ENCODE data around the gene VPS26C. TPM values are rescaled to one million over a fixed set of nuclear protein-coding genes. Genes with fewer than 3 reads are reported as not detected.
A peak's percentile ranks its signal among the peaks of the same experiment; 100 is the strongest.

VPS26C gene
- total RNA-seq, 2 experiments from 2014 or later, result 70.9 to 73.4 TPM

GRCh38 chr21:37257511-37257966, 9.6 kb downstream of the VPS26C start:
- Mint-ChIP-seq H3K27me3 (no peaks in the 10 kb centered on the region), H3K27ac (peak overlapping the region; percentile 96), H3K36me3 (ENCODE audit: low read depth) (peaks cover 30% of the 10 kb centered on the region), H3K4me3 (peak overlapping the region; percentile 86), H3K9me3 (no peaks in the 10 kb centered on the region), H3K4me1 (ENCODE audit: low read depth) (peaks cover 44% of the 10 kb centered on the region)
- ATAC-seq (peak; percentile 46), DNase-seq (peak; percentile 62)
- CTCF ChIA-PET, result interaction anchor here (1.0 to 2.7 kb wide), 4 partner anchors 11 to 306 kb away, joined by 3 to 10 read pairs (median 5); no protein-coding TSS in a partner anchor
- POLR2A ChIA-PET, result interaction anchor here (0.7 to 5.5 kb wide), 17 partner anchors 10 to 248 kb away, joined by 3 to 45 read pairs (median 4); partner anchors contain the start of gene VPS26C
- no peak for TF ChIP-seq CTCF (IDR thresholded peaks at IDR 0.05)
- intact Hi-C loops (cut with micrococcal nuclease), result no loop called here

GRCh38 chr21:37253991-37254390, 13.1 kb downstream of the VPS26C start:
- no peaks in the 10 kb centered on the region for H3K9me3 Mint-ChIP-seq

GRCh38 chr21:37251294-37251634, 15.9 kb downstream of the VPS26C start:
- DNase-seq, result no peak
- ChIA-PET POLR2A (interaction anchor here (1.0 to 2.2 kb wide), 2 partner anchors 27 to 114 kb away, joined by 4 read pairs; no protein-coding TSS in a partner anchor), CTCF (no interaction called here)
- Mint-ChIP-seq H3K36me3 (ENCODE audit: low read depth) (peaks cover 18% of the 10 kb centered on the region), H3K4me1 (ENCODE audit: low read depth) (peaks cover 55% of the 10 kb centered on the region), H3K4me3 (no peak overlapping the region), H3K9me3 (no peaks in the 10 kb centered on the region), H3K27me3 (no peaks in the 10 kb centered on the region), H3K27ac (no peak overlapping the region)
- ATAC-seq, result no peak
- intact Hi-C loops (cut with micrococcal nuclease), result no loop called here
- TF ChIP-seq CTCF (IDR thresholded peaks at IDR 0.05), result no peak

More at GRCh38 chr21:37253991-37254390, 13.1 kb downstream of the VPS26C start:
- no peak overlapping the region for H3K4me3 Mint-ChIP-seq
- H3K27me3 Mint-ChIP-seq, result no peaks in the 10 kb centered on the region
- TF ChIP-seq CTCF (IDR thresholded peaks at IDR 0.05), result no peak
- H3K27ac Mint-ChIP-seq, result no peak overlapping the region
- ChIA-PET CTCF (interaction anchor here (2.4 kb wide), 1 partner anchor 10 kb away, joined by 14 read pairs; no protein-coding TSS in a partner anchor), POLR2A (interaction anchor here (5.5 kb wide), 1 partner anchor 10 kb away, joined by 45 read pairs; no protein-coding TSS in a partner anchor)
- intact Hi-C loops (cut with micrococcal nuclease), result no loop called here
- peaks cover 29% of the 10 kb centered on the region for H3K36me3 Mint-ChIP-seq (ENCODE audit: low read depth)
- no peak for DNase-seq
- ATAC-seq, result no peak
- H3K4me1 Mint-ChIP-seq (ENCODE audit: low read depth), result peaks cover 51% of the 10 kb centered on the region

- H3K27ac Mint-ChIP-seq, result peak overlapping the region; percentile 3
- CTCF ChIA-PET, result interaction anchor here (1.0 kb wide), 1 partner anchor 315 kb away, joined by 3 read pairs; no protein-coding TSS in a partner anchor
- peaks cover 28% of the 10 kb centered on the region for H3K36me3 Mint-ChIP-seq (ENCODE audit: low read depth)
- H3K9me3 Mint-ChIP-seq, result no peaks in the 10 kb centered on the region
- H3K4me1 Mint-ChIP-seq (ENCODE audit: low read depth), result peaks cover 69% of the 10 kb centered on the region
- no peak overlapping the region for H3K4me3 Mint-ChIP-seq
- ATAC-seq (no peak), DNase-seq (no peak)
- intact Hi-C loops (cut with micrococcal nuclease), result no loop called here
- POLR2A ChIA-PET, result interaction anchor here (1.0 kb wide), 1 partner anchor 22 kb away, joined by 3 read pairs; no protein-coding TSS in a partner anchor
- H3K27me3 Mint-ChIP-seq, result no peaks in the 10 kb centered on the region
- no peak for TF ChIP-seq CTCF (IDR thresholded peaks at IDR 0.05)
Observed at GRCh38 chr21:37249112-37249904, 17.8 kb downstream of the VPS26C start.

GRCh38 chr21:37248298-37248697, 18.8 kb downstream of the VPS26C start:
- intact Hi-C loops (cut with micrococcal nuclease), result no loop called here
- no peaks in the 10 kb centered on the region for H3K27me3 Mint-ChIP-seq
- DNase-seq (no peak), ATAC-seq (no peak)
- ChIA-PET POLR2A (interaction anchor here (1.0 kb wide), 1 partner anchor 21 kb away, joined by 3 read pairs; no protein-coding TSS in a partner anchor), CTCF (no interaction called here)
- H3K9me3 Mint-ChIP-seq, result no peaks in the 10 kb centered on the region
- H3K4me3 Mint-ChIP-seq, result no peak overlapping the region
- peaks cover 35% of the 10 kb centered on the region for H3K36me3 Mint-ChIP-seq (ENCODE audit: low read depth)
- H3K4me1 Mint-ChIP-seq (ENCODE audit: low read depth), result peaks cover 74% of the 10 kb centered on the region
- no peak for TF ChIP-seq CTCF (IDR thresholded peaks at IDR 0.05)
- no peak overlapping the region for H3K27ac Mint-ChIP-seq
